GM12864 (cell line): ENCODE measurements around the gene EIPR1.

ENCODE experiments used
- DNase-seq: peaks from one replicate; pipeline ENCODE4 v3.0.0-alpha.2; 2011; ENCODE audit warnings: low read depth
- H3K4me3 ChIP-seq: 2 replicates; pipeline ENCODE4 v1.5.1; 2011; ENCODE audit warnings: mild to moderate bottlenecking, low read depth, low read length, control low read depth
- CTCF ChIP-seq: IDR thresholded peaks from 2 replicates; pipeline ENCODE4 v1.5.1; 2011; ENCODE audit warnings: low read depth, mild to moderate bottlenecking, moderate library complexity, low read length, control low read depth, inconsistent platforms; ENCODE audit errors: missing control alignments

Gene EIPR1

GRCh38 chr2:3377612-3378432 is at the start of gene EIPR1:
Gene EIPR1 (minus strand): TSS chr2:3377818. CDS start chr2:3377689, 129 bp downstream.
- peak within 1 kb of the TSS; percentile 92 for H3K4me3 ChIP-seq

GRCh38 chr2:3427272-3427671 is 49.7 kb upstream of the EIPR1 start:
- DNase-seq: peak; percentile 66

More at GRCh38 chr2:3377612-3378432, at the start of gene EIPR1:
- peak; percentile 96 for DNase-seq
- no peak for TF ChIP-seq CTCF

GRCh38 chr2:3426615-3427014 is 49.0 kb upstream of the EIPR1 start:
- H3K4me3 ChIP-seq: no peak overlapping the region
- no peak for TF ChIP-seq CTCF
- DNase-seq: no peak

More at GRCh38 chr2:3427272-3427671, 49.7 kb upstream of the EIPR1 start:
- no peak overlapping the region for H3K4me3 ChIP-seq
- TF ChIP-seq CTCF: no peak

GRCh38 chr2:3424171-3424795 is 46.7 kb upstream of the EIPR1 start:
- TF ChIP-seq CTCF: no peak
- no peak overlapping the region for H3K4me3 ChIP-seq

GRCh38 chr2:3423492-3424170 is 46.0 kb upstream of the EIPR1 start:
- H3K4me3 ChIP-seq: no peak overlapping the region
- no peak for DNase-seq
- TF ChIP-seq CTCF: peak; percentile 95

More at GRCh38 chr2:3424171-3424795, 46.7 kb upstream of the EIPR1 start:
- DNase-seq: no peak

- DNase-seq: no peak
- no peak overlapping the region for H3K4me3 ChIP-seq
Measured at GRCh38 chr2:3422161-3422779, 44.7 kb upstream of the EIPR1 start.

More at GRCh38 chr2:3422161-3422779, 44.7 kb upstream of the EIPR1 start:
- no peak for TF ChIP-seq CTCF
